Sigmoid colon (tissue), 7 donors: Measurements from ENCODE around the gene HADH. TPM values are rescaled to one million over a fixed set of nuclear protein-coding genes. Genes with fewer than 3 reads are reported as not detected.

Source experiments
- DNase-seq: peaks from one replicate; pipeline ENCODE4 v3.0.0-alpha.2; 2019
- H3K27ac ChIP-seq, 4 donors: fragments of 200-600 bp; sonication (generic); one replicate each; pipeline ENCODE4 v1.5.1; 2016 to 2019; ENCODE audit warnings: mild to moderate bottlenecking in 1 of 4
- H3K27me3 ChIP-seq, 3 donors: fragments of 200-600 bp; sonication (generic); one replicate each; pipeline ENCODE4 v1.5.1; 2019; ENCODE audit warnings: mild to moderate bottlenecking in 1 of 3
- H3K36me3 ChIP-seq, 4 donors: fragments of 200-600 bp; sonication (generic); one replicate each; pipeline ENCODE4 v1.5.1; 2016 to 2019
- H3K4me1 ChIP-seq, 4 donors: fragments of 200-600 bp; sonication (generic); one replicate each; pipeline ENCODE4 v1.5.1; 2017 to 2019
- H3K4me3 ChIP-seq, 4 donors: fragments of 200-600 bp; sonication (generic); one replicate each; pipeline ENCODE4 v1.5.1; 2017 to 2019; ENCODE audit warnings: mild to moderate bottlenecking in 2 of 4, moderate library complexity in 1 of 4
- H3K9me3 ChIP-seq, 4 donors: fragments of 200-600 bp in 3 of 4; sonication (generic) in 3 of 4; one replicate each; pipeline versions ENCODE4 v1.5.1 to v1.6.1; 2013 to 2019
- CTCF ChIP-seq, 4 experiments: fragments of 450-650 bp in 3 of 4; fragments of 200-600 bp in 1 of 4; IDR thresholded peaks; one replicate each; pipeline ENCODE4 v1.5.1; 2016 to 2019; ENCODE audit warnings: antibody characterized with exemption in 4 of 4, mild to moderate bottlenecking in 3 of 4, moderate library complexity in 2 of 4
- EP300 ChIP-seq, 4 donors: sonication (generic); formaldehyde crosslinking; IDR thresholded peaks; one replicate each; pipeline ENCODE4 v1.6.1; 2017; ENCODE audit warnings: antibody characterized with exemption in 4 of 4
- POLR2A ChIP-seq, 2 donors: fragments of 450-650 bp; IDR thresholded peaks; one replicate each; pipeline ENCODE4 v1.6.1; 2016; ENCODE audit warnings: antibody characterized with exemption in 2 of 2, mild to moderate bottlenecking in 2 of 2, moderate library complexity in 2 of 2
- POLR2AphosphoS5 ChIP-seq, 4 donors: sonication (generic); formaldehyde crosslinking; IDR thresholded peaks; one replicate each; pipeline ENCODE4 v1.6.1; 2017; ENCODE audit warnings: antibody characterized with exemption in 4 of 4
- WGBS, 2 donors: extraction: QIAGEN DNeasy Blood & Tissue Kit; methylation state at CpG; one replicate each; pipeline ENCODE4 v1.1.7; 2013; 5-methylcytosine and 5-hydroxymethylcytosine counted together
- intact Hi-C: fragments of 100-400 bp; cut with DNase I; formaldehyde crosslinking; loops from one replicate; pipeline ENCODE4 v1.15.1; 2023
- polyA plus RNA-seq, 3 donors: library from polyadenylated mRNA; stranded (reverse); fragments of 200-250 nt; gene quantifications; one replicate each; pipeline ENCODE4 v1.2.3, GENCODE V29; 2013
- total RNA-seq, 4 donors: library from RNA; depleted of rRNA; stranded (reverse); fragments of >200 nt; gene quantifications; one replicate each; pipeline ENCODE4 v1.1.0, GENCODE V29; 2016
- donor health status: healthy with polysubstance abuse.
- donor health status: Bipolar disorder and iron deficiency.
- donor health status: healthy.

Gene HADH
- total and polyA plus RNA-seq, 7 donors, result 46.6 to 229 (median 99.6) TPM

DNA sequence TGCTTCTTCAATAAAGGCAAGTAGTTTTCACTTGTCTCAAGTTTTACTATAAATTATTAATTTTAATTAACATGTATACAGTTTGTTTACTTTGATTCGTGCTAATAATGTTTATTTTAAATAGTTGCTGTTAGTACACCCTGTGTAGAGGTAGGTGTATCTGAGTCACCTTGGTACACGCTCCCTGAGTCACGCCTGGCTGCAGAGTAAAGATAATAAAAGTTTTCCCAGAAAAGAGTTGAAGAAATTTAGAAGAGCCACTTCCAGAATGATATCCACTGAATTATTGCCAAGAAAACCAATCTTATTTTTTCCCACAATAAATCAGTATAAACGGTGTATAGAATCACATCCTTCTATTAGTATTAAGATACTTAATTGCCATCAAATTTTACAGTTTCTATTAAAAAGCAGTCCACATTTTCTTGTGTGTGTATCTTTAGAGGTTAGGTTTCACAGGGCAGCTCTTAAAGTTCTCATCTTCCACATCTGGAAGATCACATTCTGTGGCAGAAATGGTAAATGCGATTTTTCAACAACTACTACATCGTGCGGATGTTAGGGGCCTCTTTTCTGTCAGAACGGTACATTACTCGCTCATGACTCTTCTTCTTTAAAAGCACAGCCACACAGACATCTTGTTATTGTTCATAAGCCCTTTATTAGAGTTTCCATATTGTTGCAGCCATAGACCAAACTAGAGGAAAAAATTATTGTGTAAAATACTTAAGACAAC lies 55.4 kb downstream of the HADH start:
- H3K27me3 ChIP-seq, result no peaks in the 10 kb centered on the region
- no peak overlapping the region for H3K4me3 ChIP-seq
- no peaks in the 10 kb centered on the region for H3K9me3 ChIP-seq
- H3K4me1 ChIP-seq, result peaks cover 0 to 21% (median 10%) of the 10 kb centered on the region in 4 donors
- H3K27ac ChIP-seq, result peak overlapping the region in 3 of 4 donors; percentile 9 to 49 (median 29)
- 54 to 69% methylated on average over 9 of the region's 9 CpGs for WGBS, 2 donors
- intact Hi-C loops, result no loop called here
- no peak for DNase-seq
- TF ChIP-seq EP300 (IDR thresholded peaks at IDR 0.05) (no peak), POLR2AphosphoS5 (IDR thresholded peaks at IDR 0.05) (no peak), CTCF (IDR thresholded peaks at IDR 0.05) (no peak), POLR2A (IDR thresholded peaks at IDR 0.05) (no peak)
- H3K36me3 ChIP-seq, result no peaks in the 10 kb centered on the region

DNA sequence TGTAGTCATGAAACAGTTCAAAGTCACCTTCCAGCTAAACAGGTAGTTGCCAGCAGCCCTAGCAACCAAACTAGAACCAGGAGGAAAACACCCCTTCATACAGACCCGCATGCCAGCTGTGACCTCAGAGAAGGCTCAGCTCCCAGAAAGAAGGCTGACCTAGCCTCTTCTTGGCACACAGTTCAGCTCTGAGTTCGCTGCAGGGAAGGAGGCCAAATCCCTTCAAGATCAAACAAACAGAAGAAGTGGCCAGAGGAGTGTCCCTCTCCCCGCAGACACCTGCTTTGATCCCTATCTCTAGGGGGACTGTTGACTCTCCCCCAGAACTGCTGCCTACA lies 56.0 kb downstream of the HADH start:
- H3K9me3 ChIP-seq, result no peaks in the 10 kb centered on the region
- H3K27me3 ChIP-seq, result no peaks in the 10 kb centered on the region
- H3K4me3 ChIP-seq, result no peak overlapping the region
- peak overlapping the region in 3 of 4 donors; percentile 9 to 49 (median 29) for H3K27ac ChIP-seq
- TF ChIP-seq CTCF (IDR thresholded peaks at IDR 0.05) (no peak), POLR2AphosphoS5 (IDR thresholded peaks at IDR 0.05) (no peak), POLR2A (IDR thresholded peaks at IDR 0.05) (no peak), EP300 (IDR thresholded peaks at IDR 0.05) (no peak)
- H3K36me3 ChIP-seq, result no peaks in the 10 kb centered on the region
- intact Hi-C loops, result no loop called here
- peaks cover 0 to 21% (median 10%) of the 10 kb centered on the region in 4 donors for H3K4me1 ChIP-seq
- 15 to 46% methylated on average over 3 of the region's 3 CpGs for WGBS, 2 donors
- no peak for DNase-seq

GRCh38 chr4:108047199-108047598 lies 57.5 kb downstream of the HADH start:
- WGBS, 2 donors, result 86 to 92% methylated on average over 2 of the region's 2 CpGs
- Histone ChIP-seq H3K27me3 (no peaks in the 10 kb centered on the region), H3K36me3 (no peaks in the 10 kb centered on the region), H3K9me3 (no peaks in the 10 kb centered on the region), H3K4me1 (peaks cover 0 to 21% (median 10%) of the 10 kb centered on the region in 4 donors), H3K27ac (no peak overlapping the region), H3K4me3 (no peak overlapping the region)
- intact Hi-C loops, result no loop called here
- TF ChIP-seq POLR2A (IDR thresholded peaks at IDR 0.05) (no peak), CTCF (IDR thresholded peaks at IDR 0.05) (no peak), EP300 (IDR thresholded peaks at IDR 0.05) (no peak), POLR2AphosphoS5 (IDR thresholded peaks at IDR 0.05) (no peak)
- no peak for DNase-seq

GRCh38 chr4:108048157-108048556 lies 58.5 kb downstream of the HADH start:
- TF ChIP-seq POLR2AphosphoS5 (IDR thresholded peaks at IDR 0.05), result no peak
- no peak for TF ChIP-seq POLR2A (IDR thresholded peaks at IDR 0.05)
- H3K27ac ChIP-seq, result no peak overlapping the region
- intact Hi-C loops, result no loop called here

GRCh38 chr4:108048997-108049396 lies 59.3 kb downstream of the HADH start:
- H3K27ac ChIP-seq, result no peak overlapping the region
- no peaks in the 10 kb centered on the region for H3K27me3 ChIP-seq
- intact Hi-C loops, result no loop called here
- H3K9me3 ChIP-seq, result no peaks in the 10 kb centered on the region
- no peaks in the 10 kb centered on the region for H3K36me3 ChIP-seq
- no peak for TF ChIP-seq POLR2A (IDR thresholded peaks at IDR 0.05)
- TF ChIP-seq POLR2AphosphoS5 (IDR thresholded peaks at IDR 0.05), result no peak
- TF ChIP-seq EP300 (IDR thresholded peaks at IDR 0.05), result no peak
- TF ChIP-seq CTCF (IDR thresholded peaks at IDR 0.05), result no peak
- H3K4me1 ChIP-seq, result peaks cover 0 to 21% (median 10%) of the 10 kb centered on the region in 4 donors
- DNase-seq, result no peak
- 94 to 96% methylated on average over 7 of the region's 7 CpGs for WGBS, 2 donors
- no peak overlapping the region for H3K4me3 ChIP-seq

More at GRCh38 chr4:108048157-108048556, 58.5 kb downstream of the HADH start:
- Histone ChIP-seq H3K36me3 (no peaks in the 10 kb centered on the region), H3K4me1 (peaks cover 0 to 21% (median 10%) of the 10 kb centered on the region in 4 donors), H3K27me3 (no peaks in the 10 kb centered on the region), H3K4me3 (no peak overlapping the region), H3K9me3 (no peaks in the 10 kb centered on the region)
- DNase-seq, result no peak
- 93 to 95% methylated on average over 6 of the region's 6 CpGs for WGBS, 2 donors
